Stimulated activated CD8-positive, alpha-beta memory T cell treated with anti-CD3 and anti-CD28 coated beads, Interleukin-12 subunit alpha, Interleukin-12 subunit beta, amount 100 ng/mL, for 4 hours (primary cell): ENCODE data around the gene NEGR1.

Experiments
- DNase-seq: peaks from one replicate; pipeline ENCODE4 v3.0.0-alpha.2; 2020; ENCODE audit warnings: low read depth

NEGR1 gene

GRCh38 chr1:71687376-71687775 is 595.0 kb downstream of the NEGR1 start:
- DNase-seq = no peak

GRCh38 chr1:71676979-71677925 is 605.1 kb downstream of the NEGR1 start:
- DNase-seq = no peak

- no peak for DNase-seq
These were observed 614.3 kb downstream of the NEGR1 start for GRCh38 chr1:71668065-71668464.

DNA sequence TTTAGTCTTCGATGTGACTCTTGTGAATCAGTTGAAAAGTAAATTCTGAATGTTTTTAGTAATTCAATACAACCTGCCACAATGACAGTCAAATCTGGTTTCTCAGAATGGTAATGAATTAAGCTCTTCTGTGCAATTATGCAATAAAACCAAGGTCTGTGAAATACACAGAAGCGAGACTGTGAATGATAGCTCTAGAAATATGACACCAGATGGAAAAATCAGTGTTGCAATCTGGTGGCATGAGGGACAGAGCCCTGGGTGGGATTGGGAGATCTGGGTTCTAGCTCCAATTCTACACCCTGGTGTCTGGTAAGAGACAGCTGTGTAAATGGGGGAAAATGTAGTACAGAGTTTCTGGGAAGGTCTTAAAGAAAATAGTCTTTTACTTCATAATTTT is 615.1 kb downstream of the NEGR1 start:
- no peak for DNase-seq

DNA sequence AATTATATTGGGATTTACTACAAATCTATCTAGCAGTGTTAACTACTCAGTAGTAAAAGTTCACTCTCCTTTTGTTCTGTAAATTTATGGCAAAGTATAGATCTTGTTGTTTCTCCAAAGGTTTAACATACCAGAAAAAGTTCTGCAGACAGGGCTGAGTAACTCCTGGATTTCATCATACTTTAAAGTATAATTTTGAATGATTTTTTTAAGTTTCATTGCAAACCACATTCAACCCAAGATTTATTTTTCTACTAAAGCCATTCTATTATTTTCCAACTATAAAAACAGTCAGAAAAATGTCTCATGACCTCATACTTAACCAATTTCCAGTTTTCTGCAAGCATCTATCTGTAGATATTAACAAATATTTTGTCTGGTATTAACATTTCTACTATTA is 615.7 kb downstream of the NEGR1 start:
- DNase-seq = no peak

GRCh38 chr1:71660411-71660810 is 621.9 kb downstream of the NEGR1 start:
- no peak for DNase-seq

DNA sequence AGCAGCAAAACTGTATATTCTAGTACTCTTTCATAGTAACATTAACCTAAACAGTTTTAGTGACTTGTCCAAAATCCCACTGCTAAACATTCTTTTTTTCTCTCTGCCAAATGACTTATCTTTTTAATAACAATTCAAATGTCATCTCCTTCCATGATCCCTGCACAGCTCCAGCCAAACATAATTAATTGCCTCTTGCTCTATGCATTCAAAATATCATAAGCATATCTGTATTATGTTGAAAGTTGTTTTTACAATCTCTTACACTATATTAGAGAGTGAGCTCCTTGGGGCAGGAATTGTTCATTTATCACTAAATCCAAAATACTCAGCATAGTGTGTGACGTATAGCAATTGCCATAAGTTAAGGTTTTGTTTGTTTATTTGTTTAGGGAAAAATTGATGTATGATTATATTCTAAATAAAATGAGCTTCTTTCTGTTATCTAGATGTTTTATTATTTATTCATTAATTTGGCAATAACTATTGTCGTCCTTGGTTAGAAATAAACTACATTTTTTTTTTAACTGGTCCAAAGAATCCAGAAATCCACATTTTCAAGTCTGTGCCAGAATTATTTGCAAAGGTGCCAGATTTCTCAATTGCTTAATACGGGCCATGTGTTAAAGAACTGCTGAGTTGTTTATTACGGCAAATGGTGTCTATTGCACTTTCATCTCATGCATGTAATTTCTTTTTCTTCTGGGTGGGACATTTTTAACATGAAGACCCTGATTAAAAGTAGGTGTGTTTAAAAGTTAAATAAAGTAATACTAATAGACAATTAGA is 624.3 kb downstream of the NEGR1 start:
- no peak for DNase-seq

GRCh38 chr1:71656902-71657301 is 625.4 kb downstream of the NEGR1 start:
- DNase-seq = no peak

GRCh38 chr1:71655604-71656003 is 626.7 kb downstream of the NEGR1 start:
- DNase-seq = no peak

GRCh38 chr1:71653952-71654351 is 628.4 kb downstream of the NEGR1 start:
- DNase-seq = no peak

DNA sequence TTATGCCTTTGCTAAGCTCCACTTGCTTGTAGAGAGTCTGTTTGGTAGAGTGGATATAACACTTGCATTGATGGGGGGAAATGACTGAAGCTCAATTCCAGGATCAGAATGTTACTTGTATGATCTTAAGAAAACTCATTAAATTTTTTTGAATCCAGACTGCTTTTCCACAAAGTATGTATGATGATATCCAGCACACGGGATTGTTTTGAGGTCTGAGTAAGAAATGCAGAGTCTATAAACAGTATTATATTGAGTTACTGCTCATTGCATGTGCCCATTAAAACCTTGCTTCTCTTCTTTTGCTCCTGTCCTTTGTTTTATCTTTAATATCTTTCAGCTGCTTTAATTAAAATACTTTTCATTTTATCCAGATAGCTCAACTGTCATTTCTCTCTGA is 631.1 kb downstream of the NEGR1 start:
- DNase-seq = no peak

DNA sequence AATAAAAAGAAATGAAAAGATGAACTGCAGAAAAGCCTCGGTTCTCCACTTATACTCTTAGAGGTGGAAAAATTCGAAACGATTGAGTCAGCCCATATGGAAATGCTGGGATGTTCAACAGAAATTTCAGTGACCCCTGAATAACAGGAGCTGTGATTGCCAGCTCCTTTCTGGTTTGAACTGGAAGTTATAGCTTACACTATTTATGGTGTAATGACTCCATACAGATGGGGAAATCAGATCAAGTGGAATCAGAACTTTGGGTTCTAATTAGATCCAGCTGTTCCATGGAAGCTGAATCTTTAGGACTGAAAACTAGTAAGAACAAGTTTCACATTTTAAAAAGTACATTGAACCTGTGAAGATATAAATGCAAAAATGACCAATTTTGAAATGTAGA is 632.2 kb downstream of the NEGR1 start:
- no peak for DNase-seq

GRCh38 chr1:71649608-71650007 is 632.7 kb downstream of the NEGR1 start:
- DNase-seq = no peak

DNA sequence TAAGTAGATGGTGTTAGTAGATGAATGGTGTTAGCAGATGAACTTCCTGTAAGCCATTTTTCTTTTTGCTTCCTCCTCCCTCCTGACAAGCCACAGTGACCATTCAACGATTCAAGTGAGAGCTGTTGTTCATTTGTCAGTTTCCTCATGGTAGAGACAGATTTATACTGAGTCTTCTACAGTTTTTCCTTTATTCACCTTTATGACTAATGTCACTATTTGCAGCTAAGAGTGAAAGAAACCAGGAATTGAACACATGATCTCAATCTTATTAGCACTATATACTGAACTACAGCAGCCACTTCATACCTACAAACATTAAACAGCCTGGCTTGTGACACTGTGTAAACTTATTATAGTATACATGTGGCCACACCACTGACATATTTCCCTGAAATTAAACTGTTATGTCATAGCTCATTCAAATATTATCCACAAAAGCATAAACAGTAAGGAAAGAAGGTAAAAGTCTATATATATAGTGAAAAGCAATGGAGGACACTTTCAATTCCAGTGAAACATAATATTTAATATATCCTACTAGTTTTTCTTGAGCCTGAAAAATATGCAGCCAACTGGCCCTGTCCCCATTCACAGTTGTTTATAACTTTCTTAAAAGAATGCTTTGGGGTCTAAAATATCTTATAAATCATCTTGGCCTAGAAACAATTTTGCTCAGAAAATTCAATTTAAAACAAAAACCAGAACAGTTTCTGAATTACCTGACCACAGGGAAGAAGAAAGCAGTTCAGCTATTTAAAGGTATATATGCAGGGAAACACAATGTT is 634.6 kb downstream of the NEGR1 start:
- no peak for DNase-seq

DNA sequence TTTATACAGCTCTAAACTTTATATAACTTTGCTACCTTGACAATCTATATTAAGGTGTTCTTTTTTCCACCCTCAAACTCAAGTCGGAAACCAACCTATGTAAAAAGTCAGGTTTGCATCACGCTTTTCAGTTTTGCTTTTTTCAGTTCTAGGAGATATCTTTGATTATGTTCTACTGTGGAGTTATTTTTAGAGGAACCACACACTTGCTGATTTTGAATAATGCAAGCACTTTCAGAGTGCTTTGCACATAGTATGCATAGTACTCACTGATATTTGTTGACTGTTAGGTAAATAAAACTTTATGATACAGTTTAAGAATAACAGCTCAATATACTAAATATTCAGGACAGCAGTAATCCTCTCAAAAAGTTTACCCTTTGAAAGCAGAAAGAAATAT is 637.3 kb downstream of the NEGR1 start:
- DNase-seq = no peak

- DNase-seq = no peak
These were observed 640.4 kb downstream of the NEGR1 start for GRCh38 chr1:71641903-71642302.

GRCh38 chr1:71640998-71641397 is 641.3 kb downstream of the NEGR1 start:
- no peak for DNase-seq

DNA sequence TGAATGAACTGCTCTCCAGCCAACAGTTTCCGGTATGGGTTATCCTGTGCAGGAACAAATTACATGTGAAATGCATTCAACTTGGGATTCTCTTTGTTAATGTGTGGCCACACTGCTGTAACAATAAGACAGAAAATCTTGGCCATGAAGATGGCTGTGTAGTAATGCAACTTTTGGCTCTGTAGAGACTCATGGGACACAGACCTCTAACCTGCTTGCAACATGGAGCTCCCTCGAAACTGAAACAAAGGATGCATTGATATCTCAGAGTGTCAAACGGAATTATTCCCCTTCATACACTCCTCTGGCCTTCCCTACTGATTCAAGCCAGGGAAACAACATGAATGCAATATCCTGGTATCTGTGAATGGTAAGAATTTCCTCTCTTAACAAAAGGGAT is 642.2 kb downstream of the NEGR1 start:
- no peak for DNase-seq

GRCh38 chr1:71638081-71638766 is 644.1 kb downstream of the NEGR1 start:
- no peak for DNase-seq

- DNase-seq = no peak
These were observed 646.8 kb downstream of the NEGR1 start for GRCh38 chr1:71635568-71635967.

GRCh38 chr1:71634159-71634558 is 648.2 kb downstream of the NEGR1 start:
- no peak for DNase-seq

DNA sequence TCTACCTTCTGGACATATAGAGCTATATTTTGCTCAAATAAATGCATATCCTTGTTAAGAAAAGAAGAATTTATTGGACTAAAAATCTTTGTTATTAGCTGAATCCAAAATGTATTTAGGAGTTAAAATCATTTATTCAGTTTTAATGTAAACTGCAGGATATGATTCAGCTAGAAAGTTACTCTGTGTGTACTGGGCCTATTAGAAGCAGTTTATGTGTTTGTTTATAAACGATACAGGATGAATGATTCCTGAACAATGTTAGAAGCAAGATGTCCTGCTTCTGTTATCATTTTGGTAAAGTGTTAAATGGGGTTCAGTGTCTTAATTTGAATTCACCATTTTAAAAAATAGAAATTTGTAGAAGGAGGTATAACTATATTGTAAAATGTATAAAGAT is 652.3 kb downstream of the NEGR1 start:
- DNase-seq = no peak
